ENCODE data around the gene RCAN2. TPM values are rescaled to one million over a fixed set of nuclear protein-coding genes. Genes with fewer than 3 reads are reported as not detected.

The RCAN2 gene
- total RNA-seq, 6 donors from 2014 or later, result 4.8 to 14.6 (median 9.1) TPM

GRCh38 chr6:46186583-46186982, 304.7 kb downstream of the RCAN2 start:
- H3K4me3 ChIP-seq, result no peak overlapping the region
- H3K27me3 ChIP-seq, result no peaks in the 10 kb centered on the region
- WGBS, 2 donors, result 67 to 78% methylated on average over 1 of the region's 1 CpG
- no peaks in the 10 kb centered on the region for H3K9me3 ChIP-seq
- H3K36me3 ChIP-seq, result no peaks in the 10 kb centered on the region
- H3K27ac ChIP-seq, result no peak overlapping the region
- no peaks in the 10 kb centered on the region for H3K4me1 ChIP-seq
- no peak for DNase-seq
- TF ChIP-seq POLR2A (IDR thresholded peaks at IDR 0.05) (no peak), POLR2AphosphoS5 (IDR thresholded peaks at IDR 0.05) (no peak), EP300 (IDR thresholded peaks at IDR 0.05) (no peak)
- TF ChIP-seq, protein P1, sequence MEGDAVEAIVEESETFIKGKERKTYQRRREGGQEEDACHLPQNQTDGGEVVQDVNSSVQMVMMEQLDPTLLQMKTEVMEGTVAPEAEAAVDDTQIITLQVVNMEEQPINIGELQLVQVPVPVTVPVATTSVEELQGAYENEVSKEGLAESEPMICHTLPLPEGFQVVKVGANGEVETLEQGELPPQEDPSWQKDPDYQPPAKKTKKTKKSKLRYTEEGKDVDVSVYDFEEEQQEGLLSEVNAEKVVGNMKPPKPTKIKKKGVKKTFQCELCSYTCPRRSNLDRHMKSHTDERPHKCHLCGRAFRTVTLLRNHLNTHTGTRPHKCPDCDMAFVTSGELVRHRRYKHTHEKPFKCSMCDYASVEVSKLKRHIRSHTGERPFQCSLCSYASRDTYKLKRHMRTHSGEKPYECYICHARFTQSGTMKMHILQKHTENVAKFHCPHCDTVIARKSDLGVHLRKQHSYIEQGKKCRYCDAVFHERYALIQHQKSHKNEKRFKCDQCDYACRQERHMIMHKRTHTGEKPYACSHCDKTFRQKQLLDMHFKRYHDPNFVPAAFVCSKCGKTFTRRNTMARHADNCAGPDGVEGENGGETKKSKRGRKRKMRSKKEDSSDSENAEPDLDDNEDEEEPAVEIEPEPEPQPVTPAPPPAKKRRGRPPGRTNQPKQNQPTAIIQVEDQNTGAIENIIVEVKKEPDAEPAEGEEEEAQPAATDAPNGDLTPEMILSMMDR (IDR thresholded peaks at IDR 0.05), result no peak
- no peak for ATAC-seq (ENCODE audit: low FRiP score in 2 of 2)

GRCh38 chr6:46184114-46184513, 307.1 kb downstream of the RCAN2 start:
- ATAC-seq (ENCODE audit: low FRiP score in 2 of 2), result peak in 1 of 2 donors; percentile 67
- Histone ChIP-seq H3K27ac (no peak overlapping the region), H3K4me1 (no peaks in the 10 kb centered on the region), H3K36me3 (no peaks in the 10 kb centered on the region), H3K27me3 (no peaks in the 10 kb centered on the region), H3K4me3 (no peak overlapping the region), H3K9me3 (no peaks in the 10 kb centered on the region)
- 53 to 68% methylated on average over 4 of the region's 4 CpGs for WGBS, 2 donors
- TF ChIP-seq POLR2A (IDR thresholded peaks at IDR 0.05), result no peak
- TF ChIP-seq EP300 (IDR thresholded peaks at IDR 0.05), result no peak
- TF ChIP-seq POLR2AphosphoS5 (IDR thresholded peaks at IDR 0.05), result no peak
- TF ChIP-seq, protein P1 (IDR thresholded peaks at IDR 0.05), result no peak
- no peak for DNase-seq

DNA sequence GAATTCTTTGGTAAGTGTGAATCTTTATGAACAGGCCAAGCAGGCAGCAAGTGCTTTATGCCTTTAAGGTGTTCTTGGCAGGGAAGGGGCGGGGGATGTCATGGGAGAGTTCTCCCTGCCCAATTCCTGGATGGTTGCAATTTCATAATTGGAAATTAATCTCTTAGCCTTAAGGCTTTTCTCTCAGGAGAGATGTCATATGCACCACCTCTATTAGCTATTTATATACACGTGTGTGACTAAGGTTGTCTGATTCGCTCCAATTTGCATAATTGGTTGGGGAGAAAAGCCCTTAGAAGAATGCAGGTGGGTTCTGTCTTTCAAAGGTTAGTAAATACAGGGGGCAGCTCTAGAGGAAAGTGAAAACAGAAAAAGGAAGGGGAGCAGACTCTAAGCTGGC, 315.3 kb downstream of the RCAN2 start:
- no peak overlapping the region for H3K4me3 ChIP-seq
- H3K27me3 ChIP-seq, result no peaks in the 10 kb centered on the region
- ATAC-seq (ENCODE audit: low FRiP score in 2 of 2) (no peak), DNase-seq (no peak)
- no peak for TF ChIP-seq EP300 (IDR thresholded peaks at IDR 0.05)
- peaks cover 0 to 5% (median 2%) of the 10 kb centered on the region in 4 donors for H3K4me1 ChIP-seq
- H3K36me3 ChIP-seq, result no peaks in the 10 kb centered on the region
- no peaks in the 10 kb centered on the region for H3K9me3 ChIP-seq
- 77 to 82% methylated on average over 3 of the region's 3 CpGs for WGBS, 2 donors
- H3K27ac ChIP-seq, result no peak overlapping the region

DNA sequence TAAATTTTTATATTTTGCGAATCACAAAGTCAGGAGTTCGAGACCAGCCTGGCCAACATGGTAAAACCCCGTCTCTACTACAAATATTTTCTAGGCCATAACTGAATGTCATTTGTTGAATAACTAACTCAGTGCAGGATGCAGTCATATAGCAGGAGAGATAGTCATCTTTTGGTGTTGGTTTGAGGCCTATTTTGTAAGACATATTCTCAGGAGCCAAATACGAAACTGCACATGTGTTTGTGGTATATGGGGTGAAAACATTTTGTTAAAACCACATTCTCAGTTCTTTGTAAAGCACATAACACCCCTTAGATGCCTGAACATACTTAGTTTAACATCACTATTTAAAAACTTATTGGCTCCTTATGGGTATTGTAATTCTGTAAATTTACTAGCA, 315.8 kb downstream of the RCAN2 start:
- peaks cover 0 to 9% (median 5%) of the 10 kb centered on the region in 4 donors for H3K4me1 ChIP-seq
- TF ChIP-seq POLR2A (IDR thresholded peaks at IDR 0.05), result no peak
- TF ChIP-seq POLR2AphosphoS5 (IDR thresholded peaks at IDR 0.05), result no peak
- no peak for TF ChIP-seq EP300 (IDR thresholded peaks at IDR 0.05)
- TF ChIP-seq, protein P1 (IDR thresholded peaks at IDR 0.05), result no peak
- ATAC-seq (ENCODE audit: low FRiP score in 2 of 2), result no peak
- whole genome bisulfite sequencing, 2 donors, result 87 to 90% methylated on average over 4 of the region's 4 CpGs
- DNase-seq, result no peak
- no peak overlapping the region for H3K27ac ChIP-seq
- H3K4me3 ChIP-seq, result no peak overlapping the region
- no peaks in the 10 kb centered on the region for H3K9me3 ChIP-seq
- H3K36me3 ChIP-seq, result no peaks in the 10 kb centered on the region
- H3K27me3 ChIP-seq, result no peaks in the 10 kb centered on the region

- Histone ChIP-seq H3K27ac (no peak overlapping the region), H3K9me3 (no peaks in the 10 kb centered on the region), H3K4me3 (no peak overlapping the region), H3K27me3 (no peaks in the 10 kb centered on the region), H3K4me1 (peaks cover 0 to 15% (median 5%) of the 10 kb centered on the region in 4 donors), H3K36me3 (no peaks in the 10 kb centered on the region)
- ATAC-seq (ENCODE audit: low FRiP score in 2 of 2) (no peak), DNase-seq (no peak)
- TF ChIP-seq EP300 (IDR thresholded peaks at IDR 0.05) (no peak), POLR2AphosphoS5 (IDR thresholded peaks at IDR 0.05) (no peak), POLR2A (IDR thresholded peaks at IDR 0.05) (no peak)
- TF ChIP-seq, protein P1 (IDR thresholded peaks at IDR 0.05), result no peak
- 66 to 67% methylated on average over 3 of the region's 3 CpGs for WGBS, 2 donors
Observed at GRCh38 chr6:46174904-46175303, 316.3 kb downstream of the RCAN2 start.

Data from upper lobe of left lung (tissue), 6 donors.